ENCODE results near the gene TAS1R2. TPM values are rescaled to one million over a fixed set of nuclear protein-coding genes. Genes with fewer than 3 reads are reported as not detected.
"Not testable (repeated sequence)": the region's sequence is repeated elsewhere in the genome, so short reads cannot be mapped to it uniquely, and the experiment has no call there.

The TAS1R2 gene
- polyA plus RNA-seq, 2 donors: 0.01 TPM; not detected in 1

GRCh38 chr1:18861590-18861989 is 2.1 kb upstream of the TAS1R2 start:
- Histone ChIP-seq H3K36me3 (ENCODE audit: control insufficient read depth in 2 of 2, insufficient read depth in 2 of 2, low read length in 1 of 2) (no peaks in the 10 kb centered on the region), H3K27me3 (ENCODE audit: control insufficient read depth in 1 of 2, insufficient read depth in 2 of 2, low read length in 2 of 2) (no peaks in the 10 kb centered on the region), H3K4me3 (ENCODE audit: low read depth in 1 of 2, low read length in 2 of 2) (no peak overlapping the region), H3K9me3 (ENCODE audit: control insufficient read depth in 2 of 2, insufficient read depth in 1 of 2, low read depth in 1 of 2, low read length in 1 of 2) (peaks cover 0 to 4% of the 10 kb centered on the region in 2 donors), H3K4me1 (ENCODE audit: control insufficient read depth in 2 of 2, insufficient read depth in 2 of 2, low read length in 1 of 2) (peaks cover 0 to 4% of the 10 kb centered on the region in 2 donors), H3K27ac (ENCODE audit: low read depth in 2 of 2, low read length in 1 of 2) (no peak overlapping the region)
- WGBS, 2 donors: 74 to 76% methylated on average over 8 of the region's 8 CpGs

- Histone ChIP-seq H3K9me3 (ENCODE audit: control insufficient read depth in 2 of 2, insufficient read depth in 1 of 2, low read depth in 1 of 2, low read length in 1 of 2) (peaks cover 0 to 4% of the 10 kb centered on the region in 2 donors), H3K36me3 (ENCODE audit: control insufficient read depth in 2 of 2, insufficient read depth in 2 of 2, low read length in 1 of 2) (no peaks in the 10 kb centered on the region), H3K4me3 (ENCODE audit: low read depth in 1 of 2, low read length in 2 of 2) (no peak overlapping the region), H3K27me3 (ENCODE audit: control insufficient read depth in 1 of 2, insufficient read depth in 2 of 2, low read length in 2 of 2) (no peaks in the 10 kb centered on the region), H3K4me1 (ENCODE audit: control insufficient read depth in 2 of 2, insufficient read depth in 2 of 2, low read length in 1 of 2) (peaks cover 0 to 4% of the 10 kb centered on the region in 2 donors), H3K27ac (ENCODE audit: low read depth in 2 of 2, low read length in 1 of 2) (no peak overlapping the region)
- WGBS, 2 donors: 77 to 83% methylated on average over 9 of the region's 9 CpGs
Observed at GRCh38 chr1:18861082-18861481, 1.6 kb upstream of the TAS1R2 start.

GRCh38 chr1:18858070-18858688 is 1.3 kb downstream of the TAS1R2 start:
- Histone ChIP-seq H3K27me3 (ENCODE audit: control insufficient read depth in 1 of 2, insufficient read depth in 2 of 2, low read length in 2 of 2) (no peaks in the 10 kb centered on the region), H3K27ac (ENCODE audit: low read depth in 2 of 2, low read length in 1 of 2) (no peak overlapping the region), H3K4me1 (ENCODE audit: control insufficient read depth in 2 of 2, insufficient read depth in 2 of 2, low read length in 1 of 2) (peaks cover 0 to 4% of the 10 kb centered on the region in 2 donors), H3K4me3 (ENCODE audit: low read depth in 1 of 2, low read length in 2 of 2) (no peak overlapping the region), H3K9me3 (ENCODE audit: control insufficient read depth in 2 of 2, insufficient read depth in 1 of 2, low read depth in 1 of 2, low read length in 1 of 2) (peaks cover 0 to 4% of the 10 kb centered on the region in 2 donors), H3K36me3 (ENCODE audit: control insufficient read depth in 2 of 2, insufficient read depth in 2 of 2, low read length in 1 of 2) (no peaks in the 10 kb centered on the region)
- WGBS, 2 donors: 82 to 86% methylated on average over 7 of the region's 7 CpGs

- Histone ChIP-seq H3K9me3 (ENCODE audit: control insufficient read depth in 2 of 2, insufficient read depth in 1 of 2, low read depth in 1 of 2, low read length in 1 of 2) (peaks cover 0 to 4% of the 10 kb centered on the region in 2 donors), H3K4me3 (ENCODE audit: low read depth in 1 of 2, low read length in 2 of 2) (no peak overlapping the region), H3K27me3 (ENCODE audit: control insufficient read depth in 1 of 2, insufficient read depth in 2 of 2, low read length in 2 of 2) (no peaks in the 10 kb centered on the region), H3K4me1 (ENCODE audit: control insufficient read depth in 2 of 2, insufficient read depth in 2 of 2, low read length in 1 of 2) (peaks cover 0 to 4% of the 10 kb centered on the region in 2 donors), H3K27ac (ENCODE audit: low read depth in 2 of 2, low read length in 1 of 2) (no peak overlapping the region), H3K36me3 (ENCODE audit: control insufficient read depth in 2 of 2, insufficient read depth in 2 of 2, low read length in 1 of 2) (no peaks in the 10 kb centered on the region)
- WGBS, 2 donors: 89 to 94% methylated on average over 1 of the region's 1 CpG
Observed at GRCh38 chr1:18856435-18856834, 3.0 kb downstream of the TAS1R2 start.

GRCh38 chr1:18855573-18855972 is 3.9 kb downstream of the TAS1R2 start:
- Histone ChIP-seq H3K4me1 (ENCODE audit: control insufficient read depth in 2 of 2, insufficient read depth in 2 of 2, low read length in 1 of 2) (peaks cover 0 to 4% of the 10 kb centered on the region in 2 donors), H3K27me3 (ENCODE audit: control insufficient read depth in 1 of 2, insufficient read depth in 2 of 2, low read length in 2 of 2) (no peaks in the 10 kb centered on the region), H3K4me3 (ENCODE audit: low read depth in 1 of 2, low read length in 2 of 2) (no peak overlapping the region), H3K9me3 (ENCODE audit: control insufficient read depth in 2 of 2, insufficient read depth in 1 of 2, low read depth in 1 of 2, low read length in 1 of 2) (peaks cover 0 to 4% of the 10 kb centered on the region in 2 donors), H3K36me3 (ENCODE audit: control insufficient read depth in 2 of 2, insufficient read depth in 2 of 2, low read length in 1 of 2) (no peaks in the 10 kb centered on the region), H3K27ac (ENCODE audit: low read depth in 2 of 2, low read length in 1 of 2) (no peak overlapping the region)
- WGBS, 2 donors: 63 to 71% methylated on average over 6 of the region's 6 CpGs

DNA sequence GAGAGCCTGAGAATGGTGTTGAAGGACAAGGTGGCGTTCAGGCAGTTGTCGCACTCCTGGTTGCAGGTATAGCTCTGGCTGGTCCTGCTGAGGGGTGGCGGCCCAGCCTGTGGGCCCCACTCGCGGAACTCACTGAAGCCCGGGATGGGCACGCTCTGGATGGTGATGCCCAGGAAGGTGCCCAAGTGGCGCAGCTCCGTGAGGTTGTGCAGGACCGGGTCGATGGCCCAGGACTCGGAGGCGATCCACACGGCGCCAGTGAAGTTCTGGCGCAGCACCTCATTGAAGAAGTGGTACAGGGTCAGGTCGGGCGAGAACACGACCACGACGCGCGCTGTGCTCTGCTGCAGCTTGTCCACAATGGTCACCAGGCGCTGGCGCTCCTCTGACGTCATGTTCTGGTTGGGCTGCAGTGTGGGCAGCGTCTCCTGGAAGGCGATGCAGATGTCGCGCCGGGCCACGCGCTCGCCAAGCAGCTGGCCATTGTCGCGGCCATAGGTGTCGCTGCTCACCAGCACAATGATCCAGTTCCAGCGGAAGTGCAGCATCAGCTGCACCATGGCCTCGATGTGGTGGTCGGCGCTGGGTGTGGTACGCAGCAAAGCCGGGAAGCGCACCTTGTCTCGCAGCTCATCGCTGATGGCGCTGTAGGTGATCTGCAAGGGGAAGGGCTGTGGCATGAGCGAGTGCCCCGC is 5.0 kb downstream of the TAS1R2 start:
- no peak overlapping the region for H3K4me3 ChIP-seq (ENCODE audit: low read depth in 1 of 2, low read length in 2 of 2)
- H3K4me1 ChIP-seq (ENCODE audit: control insufficient read depth in 2 of 2, insufficient read depth in 2 of 2, low read length in 1 of 2): peaks cover 0 to 4% of the 10 kb centered on the region in 2 donors
- no peak overlapping the region for H3K27ac ChIP-seq (ENCODE audit: low read depth in 2 of 2, low read length in 1 of 2)
- no peaks in the 10 kb centered on the region for H3K36me3 ChIP-seq (ENCODE audit: control insufficient read depth in 2 of 2, insufficient read depth in 2 of 2, low read length in 1 of 2)
- H3K9me3 ChIP-seq (ENCODE audit: control insufficient read depth in 2 of 2, insufficient read depth in 1 of 2, low read depth in 1 of 2, low read length in 1 of 2): peaks cover 0 to 4% of the 10 kb centered on the region in 2 donors
- WGBS, 2 donors: 88 to 91% methylated on average over 49 of the region's 49 CpGs
- H3K27me3 ChIP-seq (ENCODE audit: control insufficient read depth in 1 of 2, insufficient read depth in 2 of 2, low read length in 2 of 2): no peaks in the 10 kb centered on the region

DNA sequence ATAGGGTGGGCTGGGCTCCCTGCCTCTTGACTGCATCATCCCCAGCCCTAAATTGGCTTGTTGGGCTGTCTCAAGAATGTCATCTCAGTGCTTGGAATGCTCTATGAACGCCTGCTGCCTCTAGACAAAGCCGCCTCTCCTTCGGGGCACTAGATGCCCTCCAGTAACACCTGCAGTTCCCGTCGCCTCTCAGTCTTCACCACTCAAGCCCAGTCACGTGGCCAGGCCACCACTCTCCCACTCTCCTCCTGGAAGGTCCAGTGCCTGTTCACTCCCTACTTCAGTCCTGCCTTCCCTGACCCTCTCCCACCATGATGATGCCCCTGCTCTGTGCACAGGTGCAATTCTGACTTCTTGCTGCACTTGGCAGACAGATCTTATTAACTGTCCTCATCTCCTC is 7.0 kb downstream of the TAS1R2 start:
- no peaks in the 10 kb centered on the region for H3K9me3 ChIP-seq (ENCODE audit: control insufficient read depth in 2 of 2, insufficient read depth in 1 of 2, low read depth in 1 of 2, low read length in 1 of 2)
- 48 to 51% methylated on average over 6 of the region's 6 CpGs for WGBS, 2 donors
- H3K4me1 ChIP-seq (ENCODE audit: control insufficient read depth in 2 of 2, insufficient read depth in 2 of 2, low read length in 1 of 2): no peaks in the 10 kb centered on the region
- H3K4me3 ChIP-seq (ENCODE audit: low read depth in 1 of 2, low read length in 2 of 2): no peak overlapping the region
- H3K36me3 ChIP-seq (ENCODE audit: control insufficient read depth in 2 of 2, insufficient read depth in 2 of 2, low read length in 1 of 2): no peaks in the 10 kb centered on the region
- no peak overlapping the region for H3K27ac ChIP-seq (ENCODE audit: low read depth in 2 of 2, low read length in 1 of 2)
- no peaks in the 10 kb centered on the region for H3K27me3 ChIP-seq (ENCODE audit: control insufficient read depth in 1 of 2, insufficient read depth in 2 of 2, low read length in 2 of 2)

DNA sequence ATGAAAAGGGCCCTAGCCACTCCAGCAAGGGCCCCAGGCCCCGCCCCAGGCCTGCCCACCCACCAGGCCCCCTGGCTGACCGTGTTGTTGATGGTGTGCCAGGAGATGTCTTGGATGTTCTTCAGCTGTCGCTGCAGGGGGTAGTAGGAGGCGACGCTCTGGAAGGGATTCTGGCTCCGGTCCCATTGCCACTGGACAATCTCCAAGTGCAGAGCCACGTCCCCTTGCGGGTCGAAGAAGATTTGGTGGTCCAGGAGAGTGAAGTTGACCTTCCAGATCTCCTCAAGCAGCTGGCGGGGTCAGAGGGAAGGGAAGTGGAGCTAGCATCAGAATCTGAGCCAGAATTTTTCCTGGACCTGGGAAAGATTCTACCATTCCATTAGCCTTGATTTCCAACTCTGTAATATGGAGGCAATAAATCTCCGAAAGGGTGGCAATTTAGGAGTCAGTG is 10.2 kb downstream of the TAS1R2 start:
- H3K36me3 ChIP-seq (ENCODE audit: control insufficient read depth in 2 of 2, insufficient read depth in 2 of 2, low read length in 1 of 2): no peaks in the 10 kb centered on the region
- 44 to 55% methylated on average over 11 of the region's 11 CpGs for WGBS, 2 donors
- H3K4me1 ChIP-seq (ENCODE audit: control insufficient read depth in 2 of 2, insufficient read depth in 2 of 2, low read length in 1 of 2): no peaks in the 10 kb centered on the region
- H3K27ac ChIP-seq (ENCODE audit: low read depth in 2 of 2, low read length in 1 of 2): no peak overlapping the region
- peaks cover 3 to 5% of the 10 kb centered on the region in 2 donors for H3K9me3 ChIP-seq (ENCODE audit: control insufficient read depth in 2 of 2, insufficient read depth in 1 of 2, low read depth in 1 of 2, low read length in 1 of 2)
- no peak overlapping the region for H3K4me3 ChIP-seq (ENCODE audit: low read depth in 1 of 2, low read length in 2 of 2)
- no peaks in the 10 kb centered on the region for H3K27me3 ChIP-seq (ENCODE audit: control insufficient read depth in 1 of 2, insufficient read depth in 2 of 2, low read length in 2 of 2)

GRCh38 chr1:18847723-18848122 is 11.7 kb downstream of the TAS1R2 start:
- not testable (repeated sequence) for H3K27me3 ChIP-seq (ENCODE audit: control insufficient read depth in 1 of 2, insufficient read depth in 2 of 2, low read length in 2 of 2); H3K4me1 ChIP-seq (ENCODE audit: control insufficient read depth in 2 of 2, insufficient read depth in 2 of 2, low read length in 1 of 2); H3K4me3 ChIP-seq (ENCODE audit: low read depth in 1 of 2, low read length in 2 of 2); H3K36me3 ChIP-seq (ENCODE audit: control insufficient read depth in 2 of 2, insufficient read depth in 2 of 2, low read length in 1 of 2); H3K9me3 ChIP-seq (ENCODE audit: control insufficient read depth in 2 of 2, insufficient read depth in 1 of 2, low read depth in 1 of 2, low read length in 1 of 2); H3K27ac ChIP-seq (ENCODE audit: low read depth in 2 of 2, low read length in 1 of 2)
- WGBS, 2 donors: 69 to 86% methylated on average over 2 of the region's 2 CpGs

GRCh38 chr1:18840145-18840544 is 19.3 kb downstream of the TAS1R2 start:
- Histone ChIP-seq H3K4me3 (ENCODE audit: low read depth in 1 of 2, low read length in 2 of 2) (no peak overlapping the region), H3K4me1 (ENCODE audit: control insufficient read depth in 2 of 2, insufficient read depth in 2 of 2, low read length in 1 of 2) (no peaks in the 10 kb centered on the region), H3K9me3 (ENCODE audit: control insufficient read depth in 2 of 2, insufficient read depth in 1 of 2, low read depth in 1 of 2, low read length in 1 of 2) (peaks cover 2 to 3% of the 10 kb centered on the region in 2 donors), H3K36me3 (ENCODE audit: control insufficient read depth in 2 of 2, insufficient read depth in 2 of 2, low read length in 1 of 2) (no peaks in the 10 kb centered on the region), H3K27ac (ENCODE audit: low read depth in 2 of 2, low read length in 1 of 2) (no peak overlapping the region), H3K27me3 (ENCODE audit: control insufficient read depth in 1 of 2, insufficient read depth in 2 of 2, low read length in 2 of 2) (no peaks in the 10 kb centered on the region)
- 89 to 92% methylated on average over 17 of the region's 17 CpGs for WGBS, 2 donors

Data from esophagus (tissue), 2 donors.